Measurements from ENCODE around the gene C1orf35.

DNA sequence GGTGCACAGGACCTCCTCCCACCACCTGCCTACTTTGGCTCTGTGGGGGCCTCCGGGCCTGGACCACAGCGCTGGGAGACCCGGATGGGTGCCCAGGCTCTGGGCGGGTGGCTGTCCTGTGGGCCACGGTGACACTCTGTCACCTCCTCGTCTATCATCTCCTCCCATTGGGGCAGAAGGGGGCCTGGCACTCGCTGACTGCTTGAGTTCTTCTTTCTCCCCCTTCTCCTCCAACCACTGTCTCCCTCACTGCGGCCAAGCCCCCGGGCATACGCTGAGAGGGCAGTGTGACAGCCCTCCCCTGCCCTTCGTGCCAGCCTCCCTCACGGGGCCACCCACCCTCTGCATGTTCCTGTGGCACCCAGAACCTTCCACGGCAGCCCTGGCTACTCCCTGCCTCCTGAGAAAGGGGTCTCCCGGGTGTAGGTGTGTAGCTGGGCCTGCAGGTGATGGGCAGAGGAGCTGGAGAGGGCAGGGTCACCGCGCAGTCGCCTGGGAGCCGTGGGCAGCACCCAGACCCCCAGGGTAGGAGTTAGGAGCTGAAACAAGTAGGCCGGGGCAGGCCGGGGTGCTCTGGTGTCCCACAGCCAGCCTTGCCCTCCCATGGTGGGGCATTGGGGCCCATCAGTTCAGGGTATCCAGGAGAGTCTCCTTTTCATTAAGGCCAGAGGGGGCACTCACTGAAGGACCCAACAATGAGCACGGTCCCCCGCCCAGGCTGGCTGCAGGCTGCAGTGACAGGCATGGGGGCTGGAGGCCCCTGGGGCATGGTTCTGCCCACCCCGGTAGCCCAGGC is 29.9 kb downstream of the C1orf35 start:
- TF ChIP-seq, protein P1, sequence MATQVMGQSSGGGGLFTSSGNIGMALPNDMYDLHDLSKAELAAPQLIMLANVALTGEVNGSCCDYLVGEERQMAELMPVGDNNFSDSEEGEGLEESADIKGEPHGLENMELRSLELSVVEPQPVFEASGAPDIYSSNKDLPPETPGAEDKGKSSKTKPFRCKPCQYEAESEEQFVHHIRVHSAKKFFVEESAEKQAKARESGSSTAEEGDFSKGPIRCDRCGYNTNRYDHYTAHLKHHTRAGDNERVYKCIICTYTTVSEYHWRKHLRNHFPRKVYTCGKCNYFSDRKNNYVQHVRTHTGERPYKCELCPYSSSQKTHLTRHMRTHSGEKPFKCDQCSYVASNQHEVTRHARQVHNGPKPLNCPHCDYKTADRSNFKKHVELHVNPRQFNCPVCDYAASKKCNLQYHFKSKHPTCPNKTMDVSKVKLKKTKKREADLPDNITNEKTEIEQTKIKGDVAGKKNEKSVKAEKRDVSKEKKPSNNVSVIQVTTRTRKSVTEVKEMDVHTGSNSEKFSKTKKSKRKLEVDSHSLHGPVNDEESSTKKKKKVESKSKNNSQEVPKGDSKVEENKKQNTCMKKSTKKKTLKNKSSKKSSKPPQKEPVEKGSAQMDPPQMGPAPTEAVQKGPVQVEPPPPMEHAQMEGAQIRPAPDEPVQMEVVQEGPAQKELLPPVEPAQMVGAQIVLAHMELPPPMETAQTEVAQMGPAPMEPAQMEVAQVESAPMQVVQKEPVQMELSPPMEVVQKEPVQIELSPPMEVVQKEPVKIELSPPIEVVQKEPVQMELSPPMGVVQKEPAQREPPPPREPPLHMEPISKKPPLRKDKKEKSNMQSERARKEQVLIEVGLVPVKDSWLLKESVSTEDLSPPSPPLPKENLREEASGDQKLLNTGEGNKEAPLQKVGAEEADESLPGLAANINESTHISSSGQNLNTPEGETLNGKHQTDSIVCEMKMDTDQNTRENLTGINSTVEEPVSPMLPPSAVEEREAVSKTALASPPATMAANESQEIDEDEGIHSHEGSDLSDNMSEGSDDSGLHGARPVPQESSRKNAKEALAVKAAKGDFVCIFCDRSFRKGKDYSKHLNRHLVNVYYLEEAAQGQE (IDR thresholded peaks at IDR 0.05; ENCODE audit: insufficient replicate concordance, low read depth), result no peak
- TF ChIP-seq, protein P2, sequence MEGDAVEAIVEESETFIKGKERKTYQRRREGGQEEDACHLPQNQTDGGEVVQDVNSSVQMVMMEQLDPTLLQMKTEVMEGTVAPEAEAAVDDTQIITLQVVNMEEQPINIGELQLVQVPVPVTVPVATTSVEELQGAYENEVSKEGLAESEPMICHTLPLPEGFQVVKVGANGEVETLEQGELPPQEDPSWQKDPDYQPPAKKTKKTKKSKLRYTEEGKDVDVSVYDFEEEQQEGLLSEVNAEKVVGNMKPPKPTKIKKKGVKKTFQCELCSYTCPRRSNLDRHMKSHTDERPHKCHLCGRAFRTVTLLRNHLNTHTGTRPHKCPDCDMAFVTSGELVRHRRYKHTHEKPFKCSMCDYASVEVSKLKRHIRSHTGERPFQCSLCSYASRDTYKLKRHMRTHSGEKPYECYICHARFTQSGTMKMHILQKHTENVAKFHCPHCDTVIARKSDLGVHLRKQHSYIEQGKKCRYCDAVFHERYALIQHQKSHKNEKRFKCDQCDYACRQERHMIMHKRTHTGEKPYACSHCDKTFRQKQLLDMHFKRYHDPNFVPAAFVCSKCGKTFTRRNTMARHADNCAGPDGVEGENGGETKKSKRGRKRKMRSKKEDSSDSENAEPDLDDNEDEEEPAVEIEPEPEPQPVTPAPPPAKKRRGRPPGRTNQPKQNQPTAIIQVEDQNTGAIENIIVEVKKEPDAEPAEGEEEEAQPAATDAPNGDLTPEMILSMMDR (IDR thresholded peaks at IDR 0.05; ENCODE audit: insufficient read depth, low read length), result no peak
- no peak for TF ChIP-seq POLR2AphosphoS5 (IDR thresholded peaks at IDR 0.05; ENCODE audit: low read depth)
- TF ChIP-seq GABPA (IDR thresholded peaks at IDR 0.05; ENCODE audit: low read depth), result no peak
